Glomerular visceral epithelial cell (primary cell): ENCODE measurements around the gene TSTD1.

Experiments
- DNase-seq: peaks from one replicate; pipeline ENCODE4 v3.0.0-alpha.2; 2016; ENCODE audit errors: extremely low spot score

TSTD1 gene, protein sequence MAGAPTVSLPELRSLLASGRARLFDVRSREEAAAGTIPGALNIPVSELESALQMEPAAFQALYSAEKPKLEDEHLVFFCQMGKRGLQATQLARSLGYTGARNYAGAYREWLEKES

GRCh38 chr1:161038523-161039153 is at the start of gene TSTD1:
TSTD1 (minus strand) TSS chr1:161038964; CDS start chr1:161038889, 75 bp downstream.
- peak; percentile 71 for DNase-seq

DNA sequence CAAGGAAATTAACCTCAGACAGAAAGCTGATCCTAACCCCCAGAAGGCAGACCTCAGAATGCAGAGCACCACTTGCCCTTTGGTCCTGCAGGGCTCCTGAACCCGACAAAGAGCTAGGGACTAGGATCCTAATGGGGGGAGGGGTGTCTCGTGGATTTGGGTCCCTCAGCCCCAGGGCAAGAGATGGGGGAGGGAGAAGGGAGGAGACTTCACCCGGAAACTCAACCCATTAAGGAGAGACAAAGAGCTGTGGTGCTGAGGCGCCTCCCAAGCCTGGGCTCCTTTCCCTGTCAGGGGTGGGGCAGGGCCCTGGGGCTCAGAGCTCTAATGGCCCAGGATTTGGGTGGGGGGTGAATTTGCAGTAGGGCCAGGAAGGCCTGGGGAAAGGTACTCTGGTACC is 47.7 kb upstream of the TSTD1 start:
- DNase-seq = no peak

DNA sequence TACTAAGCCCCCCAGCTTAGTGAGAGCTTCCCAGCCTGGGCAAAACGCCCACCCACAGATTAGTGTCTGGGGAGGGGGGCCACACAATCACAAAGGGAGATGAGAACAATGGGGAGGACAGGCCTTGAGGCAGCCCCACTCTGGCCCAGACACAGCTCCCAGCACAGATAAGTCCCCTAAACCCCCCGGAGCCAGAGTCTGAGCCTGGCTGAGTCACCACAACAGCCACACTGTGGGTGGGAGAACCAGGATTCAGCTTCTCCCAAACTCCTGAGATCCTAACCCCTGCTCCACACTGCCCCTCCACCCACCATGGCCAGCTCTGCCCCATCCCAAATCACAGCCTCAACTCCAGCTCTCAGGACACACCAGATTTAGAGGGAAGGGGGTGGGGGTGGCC is 46.4 kb upstream of the TSTD1 start:
- peak; percentile 24 for DNase-seq

GRCh38 chr1:161084597-161084988 is 45.8 kb upstream of the TSTD1 start:
- no peak for DNase-seq

DNA sequence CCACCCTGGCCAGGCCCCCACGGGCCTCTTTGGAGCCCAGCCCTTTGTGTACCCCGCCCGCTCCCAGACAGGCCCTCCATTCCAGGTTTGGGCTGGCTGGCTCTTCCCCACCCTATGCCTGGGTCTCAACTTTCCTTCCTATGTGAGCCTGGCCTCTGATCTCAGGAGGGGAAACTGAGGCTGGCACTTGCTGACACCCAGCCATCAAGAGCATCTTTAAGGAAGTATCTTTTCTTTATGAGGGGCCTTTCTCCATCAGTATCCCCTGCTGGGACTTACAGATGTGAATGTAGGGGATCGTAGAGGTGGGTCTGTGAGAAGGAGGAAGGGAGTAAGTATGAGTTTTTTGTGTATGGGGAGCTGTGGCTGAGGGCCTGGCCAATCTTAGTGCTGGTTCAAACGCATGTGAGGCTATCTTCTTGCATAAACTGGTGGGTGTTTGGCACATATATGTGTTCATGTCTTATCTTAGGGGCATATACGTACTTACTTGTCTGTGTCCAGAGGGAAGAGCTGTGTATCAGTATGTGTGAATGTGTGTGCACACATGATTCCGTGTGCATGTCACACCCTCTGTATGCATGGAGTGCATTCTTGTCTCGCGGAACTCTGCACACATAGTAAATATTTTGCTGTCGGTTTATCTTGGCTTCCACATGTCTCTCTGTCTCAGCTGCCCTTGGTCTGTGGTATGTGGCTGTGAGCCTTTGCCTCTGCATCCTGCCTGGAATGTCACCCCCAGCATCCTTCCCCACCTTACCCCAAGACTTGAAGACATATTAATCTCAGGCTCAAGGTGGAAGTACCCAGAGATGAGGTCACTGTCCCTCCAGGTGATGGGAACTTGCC is 45.2 kb upstream of the TSTD1 start:
- peak; percentile 25 for DNase-seq

GRCh38 chr1:161082996-161083747 is 44.4 kb upstream of the TSTD1 start:
- peak; percentile 90 for DNase-seq

GRCh38 chr1:161082483-161082882 is 43.7 kb upstream of the TSTD1 start:
- no peak for DNase-seq

DNA sequence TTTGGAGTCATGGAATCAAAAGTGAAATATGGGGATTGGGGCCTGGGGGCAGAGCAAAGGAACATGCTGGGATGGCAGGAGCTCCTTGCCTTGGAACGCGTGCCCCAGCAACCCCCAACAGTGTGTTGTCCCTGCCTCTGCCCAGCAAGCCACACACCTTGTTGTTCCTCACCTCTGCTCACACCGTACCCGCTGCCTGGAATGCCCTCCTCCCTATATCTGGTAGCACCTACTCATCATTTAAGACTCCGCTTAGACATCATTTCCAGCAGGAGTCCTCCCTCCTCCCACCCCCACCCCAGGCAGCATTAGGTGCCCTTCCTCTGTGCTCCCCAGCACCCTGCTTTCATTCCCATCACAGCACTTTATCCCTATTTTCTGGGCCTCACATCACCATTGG is 42.8 kb upstream of the TSTD1 start:
- no peak for DNase-seq

- no peak for DNase-seq
These were observed 42.0 kb upstream of the TSTD1 start for GRCh38 chr1:161080441-161081405.

- DNase-seq = no peak
These were observed 40.8 kb upstream of the TSTD1 start for GRCh38 chr1:161079436-161080110.

DNA sequence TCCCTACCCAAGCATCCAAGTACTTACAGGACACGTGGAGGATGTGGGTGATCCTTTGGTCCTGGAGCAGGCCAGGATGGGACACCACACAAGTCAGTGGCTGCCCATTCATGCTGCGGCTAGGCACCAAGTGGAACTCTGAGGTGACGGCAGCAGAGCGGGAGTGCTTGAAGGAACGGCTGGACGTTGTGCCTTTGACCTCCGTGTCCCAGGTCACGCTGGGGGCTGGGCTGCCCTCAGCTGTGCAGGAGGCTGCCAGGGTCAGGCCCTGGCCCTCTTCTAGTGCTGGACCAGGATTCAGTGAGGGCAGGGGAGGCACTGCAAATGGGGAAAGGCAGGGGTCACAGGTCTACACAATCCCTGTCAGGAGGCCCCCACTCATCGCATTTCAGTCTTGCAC is 38.7 kb upstream of the TSTD1 start:
- DNase-seq = no peak

- no peak for DNase-seq
These were observed 37.6 kb upstream of the TSTD1 start for GRCh38 chr1:161076410-161076809.

DNA sequence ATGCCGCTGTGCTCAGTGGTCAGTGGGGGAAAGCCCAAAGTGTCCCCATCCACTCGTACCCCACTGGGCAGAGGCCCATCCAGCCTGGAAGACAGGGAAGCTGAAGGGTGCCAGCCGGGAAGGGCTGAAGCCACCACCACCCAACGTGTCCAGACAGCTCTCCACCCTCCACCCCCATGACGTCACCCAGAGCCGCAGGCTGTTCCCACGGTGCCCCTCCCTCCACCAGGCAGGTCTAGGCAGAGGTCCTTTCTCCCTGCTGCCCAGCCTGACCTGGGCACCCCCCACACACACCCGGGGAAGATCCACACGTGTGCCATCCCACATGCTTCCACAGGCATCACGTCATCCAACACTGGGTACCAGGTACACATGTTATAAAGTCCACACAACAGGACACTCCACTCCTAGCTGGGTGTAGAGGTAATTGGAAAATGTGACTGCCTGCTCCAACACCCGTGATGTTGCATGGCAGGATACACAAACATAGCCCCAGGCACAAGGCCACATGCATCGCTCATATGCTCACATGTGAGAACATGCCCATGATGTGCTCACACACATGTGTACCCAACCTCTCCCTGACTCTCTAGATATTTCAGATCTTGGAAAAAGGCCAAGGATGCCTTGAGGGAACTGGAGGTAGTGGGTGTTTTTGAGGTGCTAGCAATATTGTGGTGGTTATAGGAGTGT is 36.1 kb upstream of the TSTD1 start:
- DNase-seq = no peak

GRCh38 chr1:161073474-161074121 is 34.8 kb upstream of the TSTD1 start:
- no peak for DNase-seq

DNA sequence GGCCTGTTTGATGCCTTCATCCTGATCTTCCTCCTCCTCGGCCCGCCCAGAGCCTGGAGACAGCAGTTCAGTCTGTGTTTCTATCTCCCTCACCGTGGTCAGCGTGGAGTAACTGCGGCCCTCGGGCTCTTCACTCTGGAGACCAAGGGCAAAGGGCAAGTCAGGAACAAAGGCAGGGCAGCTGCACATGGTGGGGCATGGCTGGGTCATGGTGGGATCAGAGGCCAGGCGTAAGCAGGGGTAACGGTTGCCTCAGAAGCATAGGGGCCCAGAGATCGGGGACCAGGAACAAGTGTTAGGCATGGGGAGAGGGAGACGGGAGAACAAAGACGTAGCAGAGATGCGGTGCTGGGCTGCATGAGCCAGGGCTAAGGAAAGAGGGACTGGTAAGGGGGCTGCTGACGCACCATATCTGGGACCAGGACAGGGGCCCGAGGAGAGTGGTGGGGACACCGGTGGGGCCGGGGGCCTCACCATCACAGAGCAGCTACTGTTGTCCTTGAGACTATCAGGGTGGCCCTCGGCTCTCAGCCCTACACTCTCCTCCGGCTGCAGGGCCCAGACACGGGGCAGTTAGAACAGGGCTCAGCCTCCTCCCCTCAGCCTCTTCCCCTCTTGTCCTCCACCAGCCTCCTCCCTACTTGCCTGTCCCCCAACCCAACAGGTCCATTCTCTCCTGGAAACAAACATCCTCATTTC is 34.1 kb upstream of the TSTD1 start:
- no peak for DNase-seq

GRCh38 chr1:161071886-161072371 is 33.2 kb upstream of the TSTD1 start:
- DNase-seq = peak; percentile 61

DNA sequence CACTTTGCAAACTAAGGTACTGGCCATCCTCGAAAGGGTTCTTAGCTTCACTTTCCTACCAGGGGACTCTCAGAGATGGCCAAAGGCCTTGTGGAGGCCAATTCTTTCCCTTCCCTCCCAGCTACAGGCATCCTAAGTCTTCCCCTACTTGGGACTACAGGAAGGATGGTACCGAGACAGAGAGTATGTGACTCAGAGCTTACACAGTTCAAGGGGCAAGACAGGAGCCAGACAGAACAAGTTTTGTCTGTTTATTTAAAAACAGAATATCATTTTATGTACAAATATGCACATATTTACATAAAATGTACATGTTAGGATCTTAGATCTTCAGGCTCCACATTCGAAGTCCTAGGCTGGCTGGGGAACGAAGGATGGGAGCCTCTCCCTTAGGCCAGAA is 32.0 kb upstream of the TSTD1 start:
- no peak for DNase-seq

DNA sequence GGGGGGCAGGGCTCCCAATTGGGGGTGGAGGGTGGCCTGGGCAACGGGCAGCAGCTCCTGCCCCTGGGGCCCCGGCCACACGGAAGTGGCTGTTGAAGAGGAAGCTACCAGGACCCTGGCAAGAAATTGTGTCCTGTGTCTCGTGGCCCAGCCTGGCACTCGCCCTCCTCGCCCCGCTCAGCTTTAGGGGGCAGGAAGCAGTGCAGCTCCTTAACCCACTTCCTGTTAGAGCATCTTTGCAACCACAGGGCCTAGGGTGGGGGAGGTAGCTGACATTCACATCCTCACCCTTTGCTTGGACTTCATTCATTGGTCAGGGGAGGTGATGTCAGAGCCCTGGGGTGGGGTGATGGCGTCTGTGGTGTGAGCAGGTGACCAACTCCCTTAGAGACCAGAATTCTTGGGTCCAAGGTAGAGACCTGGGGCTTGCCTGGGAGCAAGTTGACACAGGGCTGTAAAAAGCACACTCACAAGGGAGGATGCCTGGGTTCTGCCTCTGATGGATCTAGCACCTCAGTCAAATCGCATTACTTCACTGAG is 31.0 kb upstream of the TSTD1 start, which contains the start of gene ARHGAP30:
Gene ARHGAP30, minus strand, starts transcription at position 161 of the 540 bp plus-strand sequence. CDS start 267 bp downstream, outside the sequence.
- DNase-seq = no peak
